HEK293 (cell line): ENCODE data around the gene CASKIN1.

ENCODE experiments used
- CTCF ChIA-PET: fragments of 350-600 bp; formaldehyde crosslinking; extraction: SDS; loops from one replicate; lab custom pipeline; 2021; ENCODE audit warnings: antibody characterized with exemption; lab: Yijun Ruan, JAX
- POLR2A ChIA-PET: fragments of 300-600 bp; formaldehyde crosslinking; extraction: SDS; loops from one replicate; lab custom pipeline; 2020; ENCODE audit warnings: antibody characterized with exemption, inconsistent platforms; lab: Yijun Ruan, JAX
- H3K27ac ChIP-seq: fragments of 200-500 bp; sonication (Bioruptor generic); 2 replicates; pipeline ENCODE4 v1.5.1; 2014; ENCODE audit warnings: low read depth, low read length, control low read depth, inconsistent platforms; ENCODE audit errors: extremely low read depth
- H3K36me3 ChIP-seq, 2 experiments: fragments of 200-500 bp in 1 of 2; sonication (Bioruptor generic) in 1 of 2; 1 replicate in 1 of 2; 2 replicates in 1 of 2; pipeline ENCODE4 v1.5.1; 2014 to 2017; ENCODE audit warnings: inconsistent platforms in 2 of 2, low read length in 2 of 2; ENCODE audit not compliant: control insufficient read depth in 2 of 2, insufficient read depth in 1 of 2
- H3K4me1 ChIP-seq: fragments of 200-500 bp; sonication (Bioruptor generic); 2 replicates; pipeline ENCODE4 v1.5.1; 2014; ENCODE audit warnings: mild to moderate bottlenecking, low read length, inconsistent platforms; ENCODE audit not compliant: control insufficient read depth, insufficient read depth
- H3K4me3 ChIP-seq: 2 replicates; pipeline ENCODE4 v1.5.1; 2011; ENCODE audit warnings: low read depth, mild to moderate bottlenecking, control low read depth, low read length, moderate library complexity
- H3K9me3 ChIP-seq: fragments of 200-500 bp; sonication (Bioruptor generic); 2 replicates; pipeline ENCODE4 v1.5.1; 2014; ENCODE audit warnings: low read depth, low read length, inconsistent platforms; ENCODE audit not compliant: control insufficient read depth, insufficient read depth
- BCL11B ChIP-seq: fragments of 450-650 bp; formaldehyde crosslinking; IDR thresholded peaks from 2 replicates; pipeline ENCODE4 v1.5.1; 2016; ENCODE audit warnings: low read depth, missing biosample characterization, missing genetic modification characterization
- GLIS1 ChIP-seq: fragments of 450-650 bp; formaldehyde crosslinking; IDR thresholded peaks from 2 replicates; pipeline ENCODE4 v1.5.1; 2016; ENCODE audit warnings: missing biosample characterization, missing genetic modification characterization
- REPIN1 ChIP-seq: fragments of 450-650 bp; formaldehyde crosslinking; IDR thresholded peaks from 2 replicates; pipeline ENCODE4 v1.5.1; 2017; ENCODE audit warnings: missing biosample characterization, missing genetic modification characterization, low read depth
- SP7 ChIP-seq: fragments of 450-650 bp; formaldehyde crosslinking; IDR thresholded peaks from 2 replicates; pipeline ENCODE4 v1.5.1; 2016; ENCODE audit warnings: missing biosample characterization, missing genetic modification characterization
- ZBTB17 ChIP-seq: fragments of 450-650 bp; formaldehyde crosslinking; IDR thresholded peaks from 2 replicates; pipeline ENCODE4 v1.5.1; 2016; ENCODE audit warnings: missing biosample characterization, missing genetic modification characterization
- ZBTB7A ChIP-seq: fragments of 450-650 bp; formaldehyde crosslinking; IDR thresholded peaks from 2 replicates; pipeline ENCODE4 v1.5.1; 2016; ENCODE audit warnings: low read depth, missing biosample characterization, missing genetic modification characterization
- ZEB2 ChIP-seq: fragments of 450-650 bp; formaldehyde crosslinking; IDR thresholded peaks from 2 replicates; pipeline ENCODE4 v1.5.1; 2016; ENCODE audit warnings: missing biosample characterization, missing genetic modification characterization
- ZFHX2 ChIP-seq: fragments of 450-650 bp; formaldehyde crosslinking; conservative IDR thresholded peaks from 2 replicates; pipeline ENCODE4 v1.5.1; 2016; ENCODE audit warnings: missing biosample characterization, missing genetic modification characterization
- ZNF121 ChIP-seq: fragments of 450-650 bp; formaldehyde crosslinking; IDR thresholded peaks from 2 replicates; pipeline ENCODE4 v1.5.1; 2016; ENCODE audit warnings: missing biosample characterization, missing genetic modification characterization
- ZNF24 ChIP-seq: fragments of 450-650 bp; formaldehyde crosslinking; IDR thresholded peaks from 2 replicates; pipeline ENCODE4 v1.5.1; 2016; ENCODE audit warnings: missing biosample characterization, missing genetic modification characterization
- ZNF391 ChIP-seq: fragments of 450-650 bp; formaldehyde crosslinking; IDR thresholded peaks from 2 replicates; pipeline ENCODE4 v1.5.1; 2016; ENCODE audit warnings: low read depth, missing biosample characterization, missing genetic modification characterization, borderline replicate concordance
- ZNF404 ChIP-seq: fragments of 450-650 bp; formaldehyde crosslinking; IDR thresholded peaks from 2 replicates; pipeline ENCODE4 v1.5.1; 2017; ENCODE audit warnings: missing biosample characterization, missing genetic modification characterization
- ZNF544 ChIP-seq: fragments of 450-650 bp; formaldehyde crosslinking; IDR thresholded peaks from 2 replicates; pipeline ENCODE4 v1.5.0; 2017; ENCODE audit warnings: missing biosample characterization, missing genetic modification characterization
- ZNF610 ChIP-seq: fragments of 450-650 bp; formaldehyde crosslinking; IDR thresholded peaks from 2 replicates; pipeline ENCODE4 v1.5.1; 2016; ENCODE audit warnings: missing biosample characterization, missing genetic modification characterization, borderline replicate concordance
- ZNF654 ChIP-seq: fragments of 450-650 bp; formaldehyde crosslinking; IDR thresholded peaks from 2 replicates; pipeline ENCODE4 v1.5.1; 2016; ENCODE audit warnings: low read depth, missing biosample characterization, missing genetic modification characterization
- ZNF664 ChIP-seq: fragments of 450-650 bp; formaldehyde crosslinking; IDR thresholded peaks from 2 replicates; pipeline ENCODE4 v1.5.1; 2016; ENCODE audit warnings: missing biosample characterization, missing genetic modification characterization
- ZSCAN30 ChIP-seq: fragments of 450-650 bp; IDR thresholded peaks from 2 replicates; pipeline ENCODE4 v1.5.1; 2018; ENCODE audit warnings: missing biosample characterization, mild to moderate bottlenecking, missing genetic modification characterization, moderate library complexity
- ZXDB ChIP-seq: fragments of 450-650 bp; formaldehyde crosslinking; IDR thresholded peaks from 2 replicates; pipeline ENCODE4 v1.5.1; 2016; ENCODE audit warnings: missing biosample characterization, missing genetic modification characterization
- TF ChIP-seq, protein P1 (sequence below): fragments of 450-650 bp; formaldehyde crosslinking; IDR thresholded peaks from 2 replicates; pipeline ENCODE4 v1.5.1; 2016; ENCODE audit warnings: missing biosample characterization, missing genetic modification characterization
- TF ChIP-seq, protein P2 (sequence below): fragments of 450-650 bp; formaldehyde crosslinking; IDR thresholded peaks from 2 replicates; pipeline ENCODE4 v1.5.1; 2016; ENCODE audit warnings: missing biosample characterization, missing genetic modification characterization
- TF ChIP-seq, protein P3 (sequence below): fragments of 450-650 bp; formaldehyde crosslinking; IDR thresholded peaks from 2 replicates; pipeline ENCODE4 v1.5.1; 2016; ENCODE audit warnings: missing biosample characterization, missing genetic modification characterization
- TF ChIP-seq, protein P4 (sequence below): fragments of 450-650 bp; formaldehyde crosslinking; IDR thresholded peaks from 2 replicates; pipeline ENCODE4 v1.5.1; 2017; ENCODE audit warnings: missing biosample characterization, missing genetic modification characterization
- TF ChIP-seq, protein P5 (sequence below): fragments of 450-650 bp; formaldehyde crosslinking; IDR thresholded peaks from 2 replicates; pipeline ENCODE4 v1.5.1; 2016; ENCODE audit warnings: missing biosample characterization, missing genetic modification characterization
- TF ChIP-seq, protein P6 (sequence below): fragments of 450-650 bp; formaldehyde crosslinking; IDR thresholded peaks from 2 replicates; pipeline ENCODE4 v1.5.1; 2016; ENCODE audit warnings: missing biosample characterization, missing genetic modification characterization
- TF ChIP-seq, protein P7 (sequence below): fragments of 450-650 bp; formaldehyde crosslinking; IDR thresholded peaks from 2 replicates; pipeline ENCODE4 v1.5.1; 2016; ENCODE audit warnings: missing biosample characterization, missing genetic modification characterization
- TF ChIP-seq, protein P8 (sequence below): fragments of 450-650 bp; formaldehyde crosslinking; IDR thresholded peaks from 2 replicates; pipeline ENCODE4 v1.5.1; 2016; ENCODE audit warnings: missing biosample characterization, missing genetic modification characterization

CASKIN1 gene

DNA sequence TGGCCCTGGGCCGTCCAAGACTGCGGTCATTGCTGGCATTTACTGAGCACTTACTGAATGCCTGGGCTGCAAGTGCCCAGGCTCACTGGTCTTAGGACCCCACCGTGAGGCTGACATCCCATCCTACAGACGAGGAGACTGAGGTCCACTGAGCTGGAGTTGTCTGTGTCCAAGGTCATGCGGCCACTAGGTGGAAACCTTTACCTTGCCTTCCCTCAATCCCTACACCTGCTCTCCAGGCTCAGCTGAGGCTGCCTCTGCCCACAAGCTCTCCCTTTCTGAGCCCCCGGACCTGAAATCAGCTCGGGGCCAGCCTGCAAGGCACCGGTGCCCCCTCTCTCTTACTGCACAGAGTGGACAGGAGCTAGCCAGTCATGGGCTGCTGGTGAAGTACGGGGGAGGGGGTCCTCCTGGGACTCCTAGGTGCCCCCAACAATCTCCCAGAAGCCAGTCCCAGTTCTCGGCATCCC lies 1.5 kb downstream of the CASKIN1 start:
- peaks cover 9% of the 10 kb centered on the region; the same call in 1 of the 2 replicates for H3K4me1 ChIP-seq
- TF ChIP-seq ZNF610 (0 out of 2 replicates have a peak, but pooled peaks have one; percentile 33), ZNF121 (peak; percentile 61; the same call in 1 of the 2 replicates), ZNF391 (tag by site-specific recombination) (no peak), ZSCAN30 (tag by site-specific recombination) (peak; percentile 70; the same call in 1 of the 2 replicates), ZNF544 (tag by site-specific recombination) (no peak), GLIS1 (tag by site-specific recombination) (peak; percentile 10; the same call in 1 of the 2 replicates), ZNF24 (0 out of 2 replicates have a peak, but pooled peaks have one; percentile 26), SP7 (tag by site-specific recombination) (peak; percentile 36; the same call in 1 of the 2 replicates), ZEB2 (tag by site-specific recombination) (peak; percentile 52; the same call in 1 of the 2 replicates), BCL11B (tag by site-specific recombination) (0 out of 2 replicates have a peak, but pooled peaks have one; percentile 30), ZNF654 (peak; percentile 94), ZFHX2 (tag by site-specific recombination) (0 out of 2 replicates have a peak, but pooled peaks have one; percentile 19), ZNF404 (tag by site-specific recombination) (no peak), ZBTB17 (tag by site-specific recombination) (peak; percentile 72; the same call in 1 of the 2 replicates), ZXDB (0 out of 2 replicates have a peak, but pooled peaks have one; percentile 16), ZNF664 (tag by site-specific recombination) (peak; percentile 74), ZBTB7A (peak; percentile 83; the same call in 1 of the 2 replicates), REPIN1 (tag by site-specific recombination) (no peak)
- TF ChIP-seq, protein P1, sequence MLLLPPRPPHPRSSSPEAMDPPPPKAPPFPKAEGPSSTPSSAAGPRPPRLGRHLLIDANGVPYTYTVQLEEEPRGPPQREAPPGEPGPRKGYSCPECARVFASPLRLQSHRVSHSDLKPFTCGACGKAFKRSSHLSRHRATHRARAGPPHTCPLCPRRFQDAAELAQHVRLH (tag by site-specific recombination) = peak; percentile 72
- TF ChIP-seq, protein P2, sequence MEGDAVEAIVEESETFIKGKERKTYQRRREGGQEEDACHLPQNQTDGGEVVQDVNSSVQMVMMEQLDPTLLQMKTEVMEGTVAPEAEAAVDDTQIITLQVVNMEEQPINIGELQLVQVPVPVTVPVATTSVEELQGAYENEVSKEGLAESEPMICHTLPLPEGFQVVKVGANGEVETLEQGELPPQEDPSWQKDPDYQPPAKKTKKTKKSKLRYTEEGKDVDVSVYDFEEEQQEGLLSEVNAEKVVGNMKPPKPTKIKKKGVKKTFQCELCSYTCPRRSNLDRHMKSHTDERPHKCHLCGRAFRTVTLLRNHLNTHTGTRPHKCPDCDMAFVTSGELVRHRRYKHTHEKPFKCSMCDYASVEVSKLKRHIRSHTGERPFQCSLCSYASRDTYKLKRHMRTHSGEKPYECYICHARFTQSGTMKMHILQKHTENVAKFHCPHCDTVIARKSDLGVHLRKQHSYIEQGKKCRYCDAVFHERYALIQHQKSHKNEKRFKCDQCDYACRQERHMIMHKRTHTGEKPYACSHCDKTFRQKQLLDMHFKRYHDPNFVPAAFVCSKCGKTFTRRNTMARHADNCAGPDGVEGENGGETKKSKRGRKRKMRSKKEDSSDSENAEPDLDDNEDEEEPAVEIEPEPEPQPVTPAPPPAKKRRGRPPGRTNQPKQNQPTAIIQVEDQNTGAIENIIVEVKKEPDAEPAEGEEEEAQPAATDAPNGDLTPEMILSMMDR (tag by site-specific recombination) = peak; percentile 89
- TF ChIP-seq, protein P3, sequence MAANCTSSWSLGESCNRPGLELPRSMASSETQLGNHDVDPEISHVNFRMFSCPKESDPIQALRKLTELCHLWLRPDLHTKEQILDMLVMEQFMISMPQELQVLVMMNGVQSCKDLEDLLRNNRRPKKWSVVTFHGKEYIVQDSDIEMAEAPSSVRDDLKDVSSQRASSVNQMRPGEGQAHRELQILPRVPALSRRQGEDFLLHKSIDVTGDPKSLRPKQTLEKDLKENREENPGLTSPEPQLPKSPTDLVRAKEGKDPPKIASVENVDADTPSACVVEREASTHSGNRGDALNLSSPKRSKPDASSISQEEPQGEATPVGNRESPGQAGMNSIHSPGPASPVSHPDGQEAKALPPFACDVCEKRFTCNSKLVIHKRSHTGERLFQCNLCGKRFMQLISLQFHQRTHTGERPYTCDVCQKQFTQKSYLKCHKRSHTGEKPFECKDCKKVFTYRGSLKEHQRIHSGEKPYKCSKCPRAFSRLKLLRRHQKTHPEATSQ (tag by site-specific recombination) = peak; percentile 71; the same call in 1 of the 2 replicates
- TF ChIP-seq, protein P4, sequence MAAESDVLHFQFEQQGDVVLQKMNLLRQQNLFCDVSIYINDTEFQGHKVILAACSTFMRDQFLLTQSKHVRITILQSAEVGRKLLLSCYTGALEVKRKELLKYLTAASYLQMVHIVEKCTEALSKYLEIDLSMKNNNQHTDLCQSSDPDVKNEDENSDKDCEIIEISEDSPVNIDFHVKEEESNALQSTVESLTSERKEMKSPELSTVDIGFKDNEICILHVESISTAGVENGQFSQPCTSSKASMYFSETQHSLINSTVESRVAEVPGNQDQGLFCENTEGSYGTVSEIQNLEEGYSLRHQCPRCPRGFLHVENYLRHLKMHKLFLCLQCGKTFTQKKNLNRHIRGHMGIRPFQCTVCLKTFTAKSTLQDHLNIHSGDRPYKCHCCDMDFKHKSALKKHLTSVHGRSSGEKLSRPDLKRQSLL (tag by site-specific recombination) = no peak
- TF ChIP-seq, protein P5, sequence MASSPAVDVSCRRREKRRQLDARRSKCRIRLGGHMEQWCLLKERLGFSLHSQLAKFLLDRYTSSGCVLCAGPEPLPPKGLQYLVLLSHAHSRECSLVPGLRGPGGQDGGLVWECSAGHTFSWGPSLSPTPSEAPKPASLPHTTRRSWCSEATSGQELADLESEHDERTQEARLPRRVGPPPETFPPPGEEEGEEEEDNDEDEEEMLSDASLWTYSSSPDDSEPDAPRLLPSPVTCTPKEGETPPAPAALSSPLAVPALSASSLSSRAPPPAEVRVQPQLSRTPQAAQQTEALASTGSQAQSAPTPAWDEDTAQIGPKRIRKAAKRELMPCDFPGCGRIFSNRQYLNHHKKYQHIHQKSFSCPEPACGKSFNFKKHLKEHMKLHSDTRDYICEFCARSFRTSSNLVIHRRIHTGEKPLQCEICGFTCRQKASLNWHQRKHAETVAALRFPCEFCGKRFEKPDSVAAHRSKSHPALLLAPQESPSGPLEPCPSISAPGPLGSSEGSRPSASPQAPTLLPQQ (tag by site-specific recombination) = peak; percentile 40; the same call in 1 of the 2 replicates
- TF ChIP-seq, protein P6, sequence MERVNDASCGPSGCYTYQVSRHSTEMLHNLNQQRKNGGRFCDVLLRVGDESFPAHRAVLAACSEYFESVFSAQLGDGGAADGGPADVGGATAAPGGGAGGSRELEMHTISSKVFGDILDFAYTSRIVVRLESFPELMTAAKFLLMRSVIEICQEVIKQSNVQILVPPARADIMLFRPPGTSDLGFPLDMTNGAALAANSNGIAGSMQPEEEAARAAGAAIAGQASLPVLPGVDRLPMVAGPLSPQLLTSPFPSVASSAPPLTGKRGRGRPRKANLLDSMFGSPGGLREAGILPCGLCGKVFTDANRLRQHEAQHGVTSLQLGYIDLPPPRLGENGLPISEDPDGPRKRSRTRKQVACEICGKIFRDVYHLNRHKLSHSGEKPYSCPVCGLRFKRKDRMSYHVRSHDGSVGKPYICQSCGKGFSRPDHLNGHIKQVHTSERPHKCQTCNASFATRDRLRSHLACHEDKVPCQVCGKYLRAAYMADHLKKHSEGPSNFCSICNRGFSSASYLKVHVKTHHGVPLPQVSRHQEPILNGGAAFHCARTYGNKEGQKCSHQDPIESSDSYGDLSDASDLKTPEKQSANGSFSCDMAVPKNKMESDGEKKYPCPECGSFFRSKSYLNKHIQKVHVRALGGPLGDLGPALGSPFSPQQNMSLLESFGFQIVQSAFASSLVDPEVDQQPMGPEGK (tag by site-specific recombination) = peak; percentile 64
- TF ChIP-seq, protein P7, sequence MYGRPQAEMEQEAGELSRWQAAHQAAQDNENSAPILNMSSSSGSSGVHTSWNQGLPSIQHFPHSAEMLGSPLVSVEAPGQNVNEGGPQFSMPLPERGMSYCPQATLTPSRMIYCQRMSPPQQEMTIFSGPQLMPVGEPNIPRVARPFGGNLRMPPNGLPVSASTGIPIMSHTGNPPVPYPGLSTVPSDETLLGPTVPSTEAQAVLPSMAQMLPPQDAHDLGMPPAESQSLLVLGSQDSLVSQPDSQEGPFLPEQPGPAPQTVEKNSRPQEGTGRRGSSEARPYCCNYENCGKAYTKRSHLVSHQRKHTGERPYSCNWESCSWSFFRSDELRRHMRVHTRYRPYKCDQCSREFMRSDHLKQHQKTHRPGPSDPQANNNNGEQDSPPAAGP = no peak; the same call in 1 of the 2 replicates
- TF ChIP-seq, protein P8, sequence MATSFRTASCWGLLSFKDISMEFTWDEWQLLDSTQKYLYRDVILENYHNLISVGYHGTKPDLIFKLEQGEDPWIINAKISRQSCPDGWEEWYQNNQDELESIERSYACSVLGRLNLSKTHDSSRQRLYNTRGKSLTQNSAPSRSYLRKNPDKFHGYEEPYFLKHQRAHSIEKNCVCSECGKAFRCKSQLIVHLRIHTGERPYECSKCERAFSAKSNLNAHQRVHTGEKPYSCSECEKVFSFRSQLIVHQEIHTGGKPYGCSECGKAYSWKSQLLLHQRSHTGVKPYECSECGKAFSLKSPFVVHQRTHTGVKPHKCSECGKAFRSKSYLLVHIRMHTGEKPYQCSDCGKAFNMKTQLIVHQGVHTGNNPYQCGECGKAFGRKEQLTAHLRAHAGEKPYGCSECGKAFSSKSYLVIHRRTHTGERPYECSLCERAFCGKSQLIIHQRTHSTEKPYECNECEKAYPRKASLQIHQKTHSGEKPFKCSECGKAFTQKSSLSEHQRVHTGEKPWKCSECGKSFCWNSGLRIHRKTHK (tag by site-specific recombination) = no peak

More for the DNA sequence above, 1.5 kb downstream of the CASKIN1 start:
- POLR2A ChIA-PET = interaction anchor here (0.6 to 2.5 kb wide), 14 partner anchors 10 to 265 kb away, joined by 3 to 30 read pairs (median 4); partner anchors contain the start of genes BRICD5, DNASE1L2, E4F1 and ECI1
- Histone ChIP-seq H3K9me3 (no peaks in the 10 kb centered on the region), H3K4me3 (no peak overlapping the region), H3K27ac (no peak overlapping the region), H3K36me3 (no peaks in the 10 kb centered on the region)
- CTCF ChIA-PET = interaction anchor here (0.5 to 3.4 kb wide), 15 partner anchors 8 to 1950 kb away, joined by 3 to 28 read pairs (median 3); partner anchors contain the start of genes ABCA3, ECI1 and MLST8
